Erythroblast (primary cell): ENCODE data around the gene COMP.
"Not testable (repeated sequence)": the region's sequence is repeated elsewhere in the genome, so short reads cannot be mapped to it uniquely, and the experiment has no call there.

ENCODE experiments used
- DNase-seq, 2 experiments: peaks; one replicate each; lab custom pipeline; 2025; lab: John Stamatoyannopoulos, UW
- GATA1 ChIP-seq: IDR thresholded peaks from 2 replicates; pipeline ENCODE4 v1.6.1; 2011; ENCODE audit warnings: low read depth, mild to moderate bottlenecking, control low read depth, low read length, moderate library complexity
- POLR2A ChIP-seq: IDR thresholded peaks from 2 replicates; pipeline ENCODE4 v1.6.1; 2011; ENCODE audit warnings: mild to moderate bottlenecking, low read length

COMP gene

DNA sequence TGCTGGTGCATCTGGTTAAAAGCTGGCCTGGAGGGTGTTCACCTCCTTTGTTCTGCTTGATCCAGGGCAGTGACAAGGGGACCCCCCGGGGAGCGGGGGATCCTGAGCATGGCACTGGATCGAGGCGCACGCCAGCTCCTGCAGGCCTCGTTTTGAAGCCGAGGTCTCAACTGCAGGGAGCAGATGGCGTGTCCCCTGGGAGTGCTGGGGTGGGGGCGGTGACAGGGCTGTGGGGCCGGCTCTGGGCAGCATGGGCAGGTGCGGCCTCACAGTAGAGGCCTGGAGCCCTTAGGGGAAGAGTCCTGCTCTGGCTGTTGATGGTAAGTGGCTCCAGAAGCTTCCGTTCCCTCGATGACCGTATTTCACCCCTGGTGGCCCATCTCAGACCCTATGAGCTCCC, 55.8 kb downstream of the COMP start:
- TF ChIP-seq GATA1, result no peak
- TF ChIP-seq POLR2A, result no peak
- no peak for DNase-seq

DNA sequence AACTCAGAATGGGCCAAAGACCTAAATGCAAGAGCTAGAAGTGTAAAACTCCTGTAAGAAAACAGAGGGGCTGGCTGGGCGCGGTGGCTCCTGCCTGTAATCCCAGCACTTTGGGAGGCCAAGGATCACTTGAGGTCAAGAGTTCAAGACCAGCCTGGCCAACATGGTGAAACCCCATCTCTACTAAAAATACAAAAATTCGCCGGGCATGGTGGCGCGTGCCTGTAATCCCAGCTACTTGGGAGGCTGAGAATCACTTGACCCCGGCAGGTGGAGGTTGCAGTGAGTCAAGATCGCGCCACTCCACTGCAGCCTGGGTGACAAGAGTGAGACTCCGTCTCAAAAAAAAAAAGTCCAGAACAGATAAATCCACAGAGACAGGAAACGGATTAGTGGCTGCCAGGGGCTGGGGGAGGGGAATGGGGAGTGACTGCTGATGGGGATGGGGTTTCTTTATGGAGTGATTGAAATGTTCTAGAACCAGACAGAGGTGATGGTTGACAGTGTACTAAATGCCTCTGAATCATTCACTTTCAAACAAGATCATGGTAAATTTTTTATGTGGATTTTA, 57.3 kb downstream of the COMP start:
- not testable (repeated sequence) for DNase-seq

DNA sequence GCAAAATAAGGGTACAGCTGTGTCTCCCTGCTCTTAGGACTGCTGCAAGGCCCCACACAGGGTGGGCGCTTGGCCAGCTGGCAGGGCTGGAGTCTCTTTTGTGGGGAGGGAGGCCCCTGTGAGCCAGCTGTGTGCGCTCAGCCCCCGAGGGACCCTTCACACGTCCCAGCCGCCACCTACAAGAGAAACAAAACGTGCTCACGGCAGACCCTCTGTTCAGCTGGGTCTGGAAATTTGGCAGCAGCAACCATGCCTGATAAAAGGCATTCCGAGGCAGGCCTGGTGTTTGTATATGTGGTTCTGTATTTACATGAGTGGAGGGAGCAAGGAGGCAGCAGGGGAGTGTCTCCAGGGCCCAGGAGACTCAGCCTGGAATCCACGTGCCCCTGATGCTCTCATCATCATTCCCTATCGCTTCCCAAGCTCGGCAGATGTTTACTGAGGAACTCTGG, 57.9 kb downstream of the COMP start:
- TF ChIP-seq GATA1, result no peak
- TF ChIP-seq POLR2A, result no peak

More for the DNA sequence above, 57.9 kb downstream of the COMP start:
- DNase-seq, result no peak
